GM23248 (cell line): ENCODE data around the gene SNX15.

ENCODE experiments used
- EZH2 ChIP-seq: fragments of 200-600 bp; sonication (generic); IDR thresholded peaks from 2 replicates; pipeline ENCODE4 v1.6.1; 2018; ENCODE audit warnings: antibody characterized with exemption, mild to moderate bottlenecking; ENCODE audit not compliant: insufficient read depth, poor library complexity, severe bottlenecking
- EZH2phosphoT487 ChIP-seq: fragments of 200-600 bp; sonication (generic); IDR thresholded peaks from 2 replicates; pipeline ENCODE4 v1.6.1; 2018; ENCODE audit warnings: antibody characterized with exemption, moderate library complexity, mild to moderate bottlenecking, low read depth; ENCODE audit not compliant: insufficient read depth

DNA sequence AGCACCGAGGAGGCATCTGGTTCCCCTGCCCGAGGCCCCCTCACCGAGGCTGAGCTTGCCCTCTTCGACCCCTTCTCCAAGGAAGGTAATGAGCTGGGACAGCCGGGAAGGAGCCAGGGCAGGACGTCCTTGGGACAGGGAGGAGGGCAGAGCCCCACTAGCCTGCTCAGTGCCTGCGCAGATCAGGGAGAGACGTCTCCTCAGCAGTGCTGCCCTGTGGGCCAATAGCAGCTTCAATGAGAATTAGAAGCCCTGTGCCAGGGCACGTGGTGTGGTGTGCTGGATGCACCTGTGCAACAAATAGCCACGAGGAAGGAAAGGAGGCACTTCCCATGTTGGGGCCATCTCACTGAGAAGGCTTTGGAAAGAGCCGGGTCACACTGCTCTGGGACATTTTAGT is 8.3 kb downstream of the SNX15 start:
- TF ChIP-seq EZH2phosphoT487, result no peak
- no peak for TF ChIP-seq EZH2
